GM21447 (cell line): Measurements from ENCODE around the gene NABP1.

ENCODE experiments used
- ATAC-seq: cut with Tn5 transposase; IDR thresholded peaks from one replicate; pipeline ENCODE4 v1.9.1; 2021; ENCODE audit not compliant: unreplicated experiment

NABP1 gene

DNA sequence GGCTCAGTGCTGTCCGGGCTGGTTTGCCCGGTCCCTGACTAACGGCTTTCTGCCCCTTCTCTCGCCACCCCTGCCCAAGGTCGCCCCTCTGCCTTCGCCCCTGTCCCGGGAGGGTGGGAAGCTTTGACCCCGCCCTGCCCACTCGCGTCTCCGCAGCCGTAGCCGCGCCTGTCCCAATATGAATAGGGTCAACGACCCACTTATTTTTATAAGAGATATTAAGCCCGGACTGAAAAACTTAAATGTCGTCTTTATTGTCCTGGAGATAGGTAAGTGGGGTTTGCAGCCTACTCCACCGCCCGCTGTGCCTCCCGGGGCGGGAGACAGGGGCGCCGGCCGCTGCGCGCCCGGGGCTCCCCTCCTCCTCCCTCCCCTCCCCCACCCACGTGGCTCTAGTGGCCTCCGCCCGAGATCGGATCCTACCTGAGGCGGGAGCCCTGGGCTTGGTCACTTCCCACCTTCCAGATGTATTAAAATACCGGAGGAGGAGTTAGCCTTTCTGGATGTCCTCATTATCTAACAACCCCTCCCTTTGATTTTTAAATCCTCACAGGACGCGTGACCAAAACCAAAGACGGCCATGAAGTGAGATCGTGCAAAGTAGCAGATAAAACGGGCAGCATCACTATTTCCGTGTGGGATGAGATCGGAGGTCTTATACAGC is 633 bp downstream of the NABP1 start:
- ATAC-seq: peak; percentile 7

DNA sequence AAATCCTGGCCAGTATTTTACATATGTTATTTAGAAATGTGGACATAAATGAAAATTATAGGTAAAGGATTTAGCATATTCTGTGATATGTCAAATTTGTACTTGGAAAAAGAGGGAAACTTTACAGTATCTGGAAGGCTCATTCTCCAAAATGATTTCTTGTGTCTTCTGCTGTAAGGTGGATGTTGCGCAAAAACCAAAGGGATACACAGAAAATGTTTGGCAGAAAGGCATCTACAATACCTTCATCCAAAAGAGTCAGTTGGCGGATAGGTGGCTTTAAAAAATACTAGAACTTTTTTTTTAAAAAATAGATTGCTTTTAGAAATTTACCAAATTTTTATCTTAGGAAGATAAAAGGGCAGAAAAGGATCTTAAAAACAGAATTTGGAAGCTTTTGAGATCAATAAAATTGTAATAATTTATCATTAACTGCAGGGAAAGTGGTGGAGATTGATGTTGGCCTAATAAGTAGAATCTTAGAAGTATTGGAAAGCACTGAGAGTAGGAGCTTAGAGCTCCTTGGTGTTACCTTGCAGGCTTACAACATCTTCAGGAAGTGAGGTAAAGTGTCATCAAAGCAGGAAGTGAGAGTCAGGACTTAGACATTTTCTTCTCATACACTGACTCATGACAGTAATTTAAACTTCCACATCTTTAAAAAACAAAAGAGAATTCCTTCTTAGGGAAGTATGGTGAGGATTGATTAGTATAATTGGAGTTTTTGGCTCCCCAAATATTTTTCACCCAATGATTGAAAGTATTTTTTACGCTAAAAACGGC is 2.1 kb downstream of the NABP1 start:
- peak; percentile 22 for ATAC-seq

DNA sequence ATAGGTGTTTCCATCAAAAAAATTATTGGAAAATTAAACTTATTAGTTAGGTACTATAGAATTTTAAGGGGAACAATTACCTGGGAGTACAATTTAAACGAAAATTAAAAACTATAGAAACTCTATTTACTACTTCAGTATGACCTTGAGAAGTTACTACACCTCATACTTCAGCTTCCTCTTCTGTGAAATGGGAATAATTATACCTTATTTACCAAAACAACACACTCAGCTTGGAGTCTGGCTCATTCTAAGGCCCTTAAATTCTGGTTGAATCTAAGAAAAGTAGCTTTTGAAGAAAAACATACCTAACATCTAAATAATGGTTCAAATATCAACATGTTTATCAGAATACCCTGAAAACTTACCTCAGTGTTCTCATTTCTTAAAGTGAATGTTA is 2.7 kb downstream of the NABP1 start:
- no peak for ATAC-seq

DNA sequence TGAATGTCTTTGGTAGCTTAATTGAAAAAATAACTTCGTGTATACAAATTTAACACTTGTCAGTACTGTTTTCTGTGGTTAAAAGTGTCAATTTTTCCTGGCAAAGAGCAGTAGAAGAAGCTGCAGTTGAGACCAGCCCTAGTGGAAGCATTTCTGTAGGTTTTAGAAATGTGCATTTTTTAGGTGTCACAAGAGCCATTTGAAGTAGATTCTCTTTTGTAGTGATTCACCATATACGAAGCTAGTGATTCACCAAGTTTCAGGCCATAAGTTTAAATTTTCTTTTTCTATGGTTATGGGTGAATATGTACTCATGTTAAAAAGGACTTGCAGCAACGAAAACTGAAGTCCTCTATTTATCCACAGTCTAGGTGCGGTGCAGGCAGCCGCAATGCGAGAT is 4.2 kb downstream of the NABP1 start:
- ATAC-seq: no peak

DNA sequence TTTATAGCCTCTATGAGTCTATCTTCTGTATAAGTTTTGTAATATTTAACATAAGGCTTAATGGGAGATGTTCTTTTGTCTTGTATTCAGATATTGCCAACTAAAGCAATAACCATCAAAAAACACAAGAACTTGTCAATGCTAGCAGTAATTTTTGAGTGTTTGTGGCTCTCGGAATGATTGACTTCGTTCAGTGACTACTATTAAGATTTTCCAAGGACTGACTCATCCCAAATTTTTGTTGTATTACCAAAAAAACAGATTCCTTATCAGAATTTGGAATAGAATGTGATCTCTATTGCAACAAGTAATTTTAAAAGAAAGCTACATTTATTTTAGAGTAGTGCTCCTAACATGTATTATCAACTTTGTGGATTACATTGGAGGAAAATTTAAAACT is 8.1 kb downstream of the NABP1 start:
- no peak for ATAC-seq

DNA sequence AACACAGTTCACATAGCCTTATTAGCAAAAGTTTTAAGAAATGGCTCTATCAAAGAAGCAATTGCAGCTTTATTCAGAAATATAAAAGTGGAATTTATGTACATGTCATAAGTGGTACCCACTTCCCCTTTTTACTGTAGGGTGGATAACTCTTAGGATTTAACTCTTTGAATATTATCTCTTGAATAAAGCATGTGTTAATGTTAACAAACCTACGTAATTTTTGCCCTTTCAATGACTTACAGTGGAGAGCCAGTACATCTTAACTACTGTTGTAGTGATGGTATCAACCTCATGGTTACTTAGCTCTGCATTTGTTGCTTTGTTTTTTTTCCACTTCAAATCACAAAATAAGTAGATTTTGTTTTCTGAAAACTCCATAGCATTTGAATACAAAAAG is 8.8 kb downstream of the NABP1 start:
- no peak for ATAC-seq

DNA sequence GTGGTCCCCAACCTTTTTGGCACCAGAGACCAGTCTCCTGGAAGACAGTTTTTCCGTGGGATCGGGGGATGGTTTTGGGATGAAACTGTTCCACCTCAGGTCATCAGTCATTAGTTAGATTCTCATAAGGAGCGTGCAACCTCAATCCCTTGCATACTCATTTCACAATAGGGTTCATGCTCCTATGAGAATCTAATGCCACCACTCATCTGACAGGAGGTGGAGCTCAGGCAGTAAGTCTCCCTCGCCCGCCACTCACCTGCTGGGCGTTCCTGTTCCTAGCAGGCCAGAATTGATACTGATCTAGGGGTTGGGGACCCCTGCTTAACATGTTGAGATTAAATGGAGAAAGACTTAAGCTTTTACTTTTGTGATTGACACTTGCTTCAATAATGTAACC is 9.9 kb downstream of the NABP1 start:
- no peak for ATAC-seq

DNA sequence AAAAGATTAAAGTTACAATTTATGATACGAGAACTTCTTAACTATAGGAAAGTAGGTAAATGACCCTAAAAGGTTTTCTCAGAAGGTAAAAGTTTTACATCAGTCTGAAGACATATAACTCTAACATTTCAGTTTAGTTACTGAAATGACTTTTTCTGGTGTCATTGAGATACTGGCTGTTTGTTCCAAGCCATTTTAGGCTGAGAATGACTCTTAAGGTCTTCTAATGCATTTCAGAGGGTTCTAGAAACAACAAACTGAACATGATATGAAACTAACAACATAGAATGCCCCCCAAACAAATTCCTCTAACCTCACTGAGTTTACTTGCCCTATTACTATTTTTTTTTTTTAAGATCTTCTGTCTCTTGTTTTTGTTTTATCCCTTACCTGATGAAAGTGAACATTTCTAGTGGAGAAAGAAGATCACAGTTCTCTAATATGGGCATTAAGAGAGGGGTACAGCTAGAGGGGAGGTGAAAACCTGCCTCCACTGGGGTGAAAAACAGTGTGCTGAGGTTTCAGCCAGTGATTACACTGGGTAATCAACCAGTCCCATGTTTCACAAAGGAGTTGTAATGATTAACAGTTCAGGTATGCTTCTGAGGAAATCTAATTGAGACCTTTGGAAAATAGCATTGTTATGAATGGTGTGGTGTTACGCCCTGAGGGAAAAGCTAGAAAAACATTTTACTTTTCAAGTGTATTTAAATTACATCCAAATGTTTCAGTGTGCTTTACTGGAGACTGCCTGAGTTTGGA is 11.2 kb downstream of the NABP1 start:
- no peak for ATAC-seq

DNA sequence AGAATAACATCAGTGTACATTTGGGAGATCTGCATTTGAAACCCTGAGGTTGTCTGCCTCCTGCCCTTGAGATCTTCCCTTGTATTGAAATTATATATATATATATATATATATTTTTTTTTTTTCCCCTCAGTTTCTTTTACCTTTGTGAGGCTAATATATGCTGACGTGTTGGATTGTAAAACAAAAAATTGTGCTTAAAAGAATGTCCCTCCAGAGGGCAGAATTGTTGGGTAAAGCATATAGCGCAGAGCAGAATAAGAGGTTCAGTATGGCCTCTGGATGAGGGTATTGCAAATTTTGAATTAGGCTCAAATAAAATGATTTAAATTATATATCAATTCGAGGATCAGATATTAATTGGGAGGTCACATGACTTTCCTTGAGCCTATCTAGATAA is 12.4 kb downstream of the NABP1 start:
- no peak for ATAC-seq

DNA sequence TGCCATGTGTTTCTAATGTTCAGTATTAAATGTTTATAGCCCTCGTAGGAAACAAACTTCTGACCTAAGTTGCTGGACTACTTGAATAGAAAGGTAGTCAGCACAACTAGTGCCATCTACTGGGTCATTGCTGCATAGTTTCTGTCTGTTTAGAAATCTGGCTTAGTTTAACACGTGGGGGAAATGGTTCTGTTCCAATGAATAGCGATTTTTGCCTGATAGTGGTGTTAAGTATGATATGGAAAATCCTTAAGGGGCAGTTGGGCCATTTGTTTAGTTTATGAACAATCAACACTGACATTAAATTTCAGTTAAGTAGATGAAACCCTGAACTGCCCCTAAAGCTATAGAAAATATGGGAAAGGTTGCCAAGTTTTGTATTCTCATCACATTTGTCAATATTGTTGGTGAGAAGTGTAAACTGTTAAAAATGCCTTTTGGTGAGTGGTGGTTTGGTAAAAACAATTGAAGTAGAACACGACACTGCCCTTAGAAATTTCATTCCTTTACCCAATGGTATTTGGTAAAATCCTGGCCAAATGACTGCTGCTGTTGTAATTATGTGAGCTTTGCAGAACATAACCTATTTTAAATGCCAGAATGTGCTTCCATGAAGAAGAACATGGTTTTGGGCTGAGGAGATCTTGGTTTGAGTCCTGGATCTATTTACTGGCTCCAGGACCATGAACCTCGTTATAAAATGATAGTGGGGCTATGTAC is 13.2 kb downstream of the NABP1 start:
- ATAC-seq: peak; percentile 79

DNA sequence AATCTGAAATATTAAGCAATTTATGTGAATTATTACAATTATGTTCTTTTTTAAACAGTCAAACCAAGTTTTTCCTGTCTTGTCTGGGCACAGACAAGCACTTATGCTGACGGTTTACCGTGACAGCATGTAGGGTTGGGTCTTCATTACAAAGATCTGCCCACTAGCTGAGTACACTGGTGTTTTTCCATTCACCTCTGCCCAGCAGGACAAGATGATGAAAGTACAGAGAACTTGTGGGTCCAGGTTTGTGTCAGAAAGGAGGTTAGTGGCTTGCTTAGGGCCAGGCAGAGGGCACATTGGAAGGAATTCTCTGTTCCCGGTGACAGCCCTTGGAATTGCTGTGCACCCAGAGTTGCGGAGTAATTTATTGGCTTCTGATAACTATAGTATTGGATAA is 14.0 kb downstream of the NABP1 start:
- ATAC-seq: no peak

DNA sequence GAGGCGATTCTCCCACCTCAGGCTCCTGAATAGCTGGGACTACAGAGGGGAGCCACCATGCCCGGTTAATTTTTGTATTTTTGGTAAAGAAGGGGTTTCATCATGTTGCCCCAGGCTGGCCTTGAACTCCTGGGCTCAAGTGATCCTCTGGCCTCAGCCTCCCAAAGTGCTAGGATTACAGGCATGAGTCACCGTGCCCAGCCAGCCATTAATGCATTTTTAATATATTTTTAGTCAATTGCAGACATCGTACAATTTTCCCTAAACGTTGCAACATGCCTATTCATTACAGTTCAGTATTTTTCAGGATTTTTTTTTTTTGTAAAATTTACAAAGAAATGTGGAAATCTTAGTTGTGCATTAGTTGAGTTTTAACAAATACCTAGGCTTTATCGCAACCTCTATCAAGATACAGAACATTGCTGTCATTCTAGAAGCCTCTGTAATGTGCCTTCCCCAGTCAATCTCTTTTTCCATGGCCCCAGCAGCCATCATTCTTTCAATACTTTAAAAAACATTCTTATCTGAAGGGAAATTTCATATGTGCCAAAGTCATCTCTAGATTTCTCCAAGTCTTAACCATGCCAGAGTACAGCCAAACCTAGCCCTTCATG is 14.7 kb downstream of the NABP1 start:
- ATAC-seq: no peak

DNA sequence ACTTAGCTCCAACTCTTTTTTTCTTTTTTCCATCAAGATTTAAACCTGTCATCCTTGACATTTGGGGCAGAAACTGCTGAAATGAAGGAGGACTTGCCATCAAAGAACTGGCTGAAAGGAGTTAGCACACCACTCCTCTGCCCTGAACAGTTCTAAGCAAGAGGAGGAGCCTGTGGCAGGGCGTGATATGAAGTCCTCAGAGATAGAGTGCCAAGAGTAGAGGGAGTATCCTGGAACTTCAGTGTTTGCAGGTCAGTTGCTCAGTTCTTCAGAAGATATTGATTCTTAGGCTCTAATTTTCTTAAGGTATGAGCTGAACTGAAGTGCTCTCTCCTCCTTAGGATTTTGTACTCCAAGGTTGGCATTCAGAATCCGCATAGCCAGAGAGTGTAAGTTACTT is 15.2 kb downstream of the NABP1 start:
- ATAC-seq: no peak

DNA sequence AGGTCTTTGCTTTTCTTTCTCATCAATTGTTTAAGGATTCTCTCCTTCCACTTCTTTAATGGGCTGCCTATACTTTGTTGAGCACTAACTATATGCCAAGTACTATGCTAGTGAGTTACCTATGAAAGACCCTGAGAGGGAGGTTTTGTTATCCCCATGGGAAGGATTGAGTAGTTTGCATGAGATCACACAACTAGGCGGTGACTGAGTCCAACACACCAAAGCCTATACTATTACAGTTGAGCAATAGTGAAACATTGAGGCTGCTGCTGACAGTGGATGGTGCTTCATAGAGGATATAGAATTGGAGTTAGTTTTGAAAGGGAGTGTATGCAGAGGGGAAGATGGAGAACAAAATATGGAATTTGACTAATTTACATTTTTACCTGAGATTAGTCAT is 15.8 kb downstream of the NABP1 start:
- no peak for ATAC-seq

DNA sequence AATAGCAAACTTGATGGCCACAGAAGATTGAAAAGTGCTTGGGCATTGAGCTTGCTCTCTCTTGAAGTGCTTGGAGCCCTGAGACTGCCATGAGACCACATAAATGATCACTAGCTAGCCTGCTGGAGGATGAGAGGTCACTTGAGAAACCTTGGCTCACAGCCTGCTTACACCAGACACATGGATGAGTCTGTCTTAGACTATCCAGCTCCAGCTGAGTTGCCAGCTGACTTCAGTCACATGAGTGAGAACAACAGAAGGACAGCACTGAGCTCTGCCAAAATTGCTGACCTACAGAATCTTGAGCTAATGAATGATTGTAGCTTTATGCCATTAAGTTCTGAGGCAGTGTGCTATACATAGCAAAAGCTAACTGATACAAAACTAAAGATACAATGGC is 18.1 kb downstream of the NABP1 start:
- ATAC-seq: no peak

DNA sequence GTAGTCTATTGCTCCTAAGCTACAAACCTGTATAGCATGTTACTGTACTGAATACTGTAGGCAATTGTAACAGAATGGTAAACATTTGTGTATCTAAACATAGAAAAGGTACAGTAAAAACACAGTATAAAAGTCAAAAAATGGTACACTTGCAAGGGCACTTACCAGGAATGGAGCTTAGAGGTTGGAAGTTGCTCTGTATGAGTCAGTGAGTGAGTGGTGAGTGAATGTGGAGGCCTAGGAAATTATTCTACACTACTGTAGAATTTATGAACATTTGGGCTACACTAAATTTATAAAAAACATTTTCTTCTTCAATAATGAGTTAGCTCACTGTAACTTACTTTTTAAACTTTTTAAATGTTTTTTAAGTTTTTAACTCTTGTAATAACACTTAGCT is 19.0 kb downstream of the NABP1 start:
- ATAC-seq: no peak

DNA sequence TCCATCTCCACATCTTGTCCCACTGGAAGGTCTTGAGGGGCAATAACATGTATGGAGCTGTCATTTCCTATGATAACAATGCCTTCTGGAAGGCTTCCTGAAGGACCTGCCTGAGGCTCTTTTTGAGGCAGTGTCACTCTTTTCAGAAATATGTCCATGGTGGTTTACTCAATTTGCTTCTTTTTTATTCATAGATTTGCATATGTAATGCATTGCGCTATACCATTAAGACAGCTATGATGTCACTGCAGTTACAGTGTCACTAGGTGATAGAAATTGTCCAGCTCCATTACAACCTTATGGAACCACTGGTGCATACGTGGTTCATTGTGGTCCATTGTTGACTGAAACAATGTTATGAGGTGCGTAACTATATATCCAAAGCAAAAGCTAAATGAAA is 19.9 kb downstream of the NABP1 start:
- ATAC-seq: no peak

DNA sequence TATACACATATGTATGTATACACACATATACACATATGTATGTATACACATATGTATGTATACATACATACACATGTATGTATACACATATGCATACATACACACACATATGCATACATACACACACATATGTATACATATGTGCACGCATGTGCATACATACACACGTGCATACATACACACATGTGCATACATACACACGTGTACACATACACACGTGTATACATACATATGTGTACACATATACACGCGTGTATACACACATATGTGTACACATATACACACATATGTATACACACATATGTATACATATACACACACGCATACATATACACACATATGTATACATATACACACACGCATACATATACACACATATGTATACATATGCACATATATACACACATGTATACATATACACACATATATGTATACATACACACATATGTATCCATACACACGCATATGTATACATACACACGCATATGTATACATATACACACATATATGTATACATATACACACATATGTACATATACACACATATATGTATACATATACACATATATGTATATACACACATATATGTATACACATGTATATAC is 21.5 kb downstream of the NABP1 start:
- ATAC-seq: no peak

DNA sequence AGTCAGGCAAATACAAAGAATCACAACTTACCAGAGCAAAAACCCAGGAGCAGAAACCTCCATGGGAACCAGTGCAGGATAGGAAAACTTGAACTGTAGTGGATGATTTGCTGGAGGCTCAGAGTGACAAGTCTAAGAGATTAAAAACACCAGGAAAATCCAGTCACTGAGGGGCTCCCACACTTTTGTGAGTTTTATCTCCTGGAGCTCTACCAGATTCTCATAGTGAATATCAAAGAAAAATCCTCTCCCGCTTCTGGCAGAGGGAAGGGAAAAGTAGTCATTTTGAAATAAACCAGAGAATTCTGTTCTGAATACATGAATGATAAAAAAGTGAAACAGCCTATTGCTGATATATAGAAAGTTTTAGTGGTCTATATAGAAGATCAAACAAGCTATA is 23.1 kb downstream of the NABP1 start:
- no peak for ATAC-seq

DNA sequence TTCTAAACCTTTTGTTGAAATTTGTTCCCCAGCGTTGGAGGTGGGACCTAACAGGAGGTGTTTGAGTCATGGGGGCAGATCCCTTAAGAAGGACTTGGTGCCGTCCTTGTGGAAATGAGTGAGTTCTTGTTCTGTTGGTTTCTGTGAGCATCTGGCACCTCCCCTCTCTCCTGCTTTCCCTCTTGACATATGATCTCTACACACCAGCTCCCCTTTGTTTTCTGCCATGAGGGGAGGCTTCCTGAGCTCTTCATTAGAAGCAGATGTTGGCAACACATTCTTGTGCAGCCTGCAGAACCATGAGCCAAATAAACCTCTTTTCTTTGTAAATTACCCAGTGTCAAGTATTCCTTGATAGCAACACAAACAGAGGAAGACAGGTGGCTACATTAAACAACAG is 23.8 kb downstream of the NABP1 start:
- ATAC-seq: no peak
